Measurements from ENCODE around the gene NAP1L4.

Gene NAP1L4

DNA sequence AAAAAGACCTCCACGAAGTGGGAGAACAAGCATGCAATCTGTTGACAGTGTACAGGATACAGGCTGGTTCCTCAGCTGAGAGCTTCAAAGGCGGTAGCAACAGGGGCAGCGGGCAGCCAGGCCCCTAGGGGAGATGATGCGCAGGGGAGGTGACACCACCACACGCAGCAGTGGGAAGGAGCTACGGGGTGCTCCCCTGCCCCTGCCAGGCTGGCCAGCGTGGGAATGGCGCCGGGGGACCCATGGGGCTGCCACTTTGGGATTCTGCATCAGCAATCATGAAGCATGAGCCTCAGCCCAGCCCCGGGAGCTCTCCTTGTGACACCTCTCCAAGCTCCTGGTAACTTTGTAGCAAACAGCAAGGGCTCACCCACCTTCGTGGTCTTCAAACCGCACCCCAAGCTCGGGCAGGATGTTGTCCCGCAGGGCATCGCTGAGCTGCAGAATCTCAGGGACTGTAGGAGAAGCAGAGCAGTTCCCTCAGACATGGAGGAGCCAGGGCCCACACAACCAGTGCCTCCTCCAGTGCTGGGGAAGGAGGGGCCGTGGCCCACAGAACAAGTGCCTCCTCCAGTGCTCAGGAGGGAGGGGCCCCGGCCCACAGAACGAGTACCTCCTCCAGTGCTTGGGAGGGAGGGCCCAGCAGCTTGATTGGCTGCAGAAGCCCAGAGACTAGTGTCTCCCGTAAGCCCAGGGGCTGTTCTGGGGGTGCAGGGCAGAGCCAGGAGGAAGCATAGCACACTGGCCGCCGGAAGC lies 14.6 kb upstream of the NAP1L4 start:
- TF ChIP-seq, protein P1, sequence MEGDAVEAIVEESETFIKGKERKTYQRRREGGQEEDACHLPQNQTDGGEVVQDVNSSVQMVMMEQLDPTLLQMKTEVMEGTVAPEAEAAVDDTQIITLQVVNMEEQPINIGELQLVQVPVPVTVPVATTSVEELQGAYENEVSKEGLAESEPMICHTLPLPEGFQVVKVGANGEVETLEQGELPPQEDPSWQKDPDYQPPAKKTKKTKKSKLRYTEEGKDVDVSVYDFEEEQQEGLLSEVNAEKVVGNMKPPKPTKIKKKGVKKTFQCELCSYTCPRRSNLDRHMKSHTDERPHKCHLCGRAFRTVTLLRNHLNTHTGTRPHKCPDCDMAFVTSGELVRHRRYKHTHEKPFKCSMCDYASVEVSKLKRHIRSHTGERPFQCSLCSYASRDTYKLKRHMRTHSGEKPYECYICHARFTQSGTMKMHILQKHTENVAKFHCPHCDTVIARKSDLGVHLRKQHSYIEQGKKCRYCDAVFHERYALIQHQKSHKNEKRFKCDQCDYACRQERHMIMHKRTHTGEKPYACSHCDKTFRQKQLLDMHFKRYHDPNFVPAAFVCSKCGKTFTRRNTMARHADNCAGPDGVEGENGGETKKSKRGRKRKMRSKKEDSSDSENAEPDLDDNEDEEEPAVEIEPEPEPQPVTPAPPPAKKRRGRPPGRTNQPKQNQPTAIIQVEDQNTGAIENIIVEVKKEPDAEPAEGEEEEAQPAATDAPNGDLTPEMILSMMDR (IDR thresholded peaks at IDR 0.05; ENCODE audit: low read depth, low read length) = no peak
- no peak overlapping the region for H3K4me3 ChIP-seq (ENCODE audit: low read depth, low read length)
- in situ Hi-C loops (cut with HindIII; ENCODE audit: low sequenced_read_pairs) = no loop called here
- DNase-seq (ENCODE audit: low read depth, low spot score) = no peak

DNA sequence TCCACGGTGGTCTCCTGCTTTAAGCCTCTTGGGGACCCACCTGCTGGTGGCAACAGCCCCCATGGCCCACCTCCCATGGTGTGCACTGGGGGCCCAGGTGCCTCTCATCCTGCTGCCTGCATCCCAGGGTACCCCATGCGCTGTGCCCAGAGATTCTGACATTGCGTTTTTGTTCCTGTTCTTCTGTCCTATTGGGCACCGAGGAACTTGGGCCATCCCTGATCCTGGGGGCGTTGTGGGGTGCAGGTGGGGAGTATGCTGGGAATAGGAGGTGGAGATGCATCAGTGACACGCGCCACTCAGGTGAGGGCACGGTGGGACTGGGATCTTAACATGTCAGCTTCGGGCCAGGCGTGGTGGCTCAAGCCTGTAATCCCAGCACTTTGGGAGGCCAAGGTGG lies 12.4 kb upstream of the NAP1L4 start:
- in situ Hi-C loops (cut with HindIII; ENCODE audit: low sequenced_read_pairs) = no loop called here

DNA sequence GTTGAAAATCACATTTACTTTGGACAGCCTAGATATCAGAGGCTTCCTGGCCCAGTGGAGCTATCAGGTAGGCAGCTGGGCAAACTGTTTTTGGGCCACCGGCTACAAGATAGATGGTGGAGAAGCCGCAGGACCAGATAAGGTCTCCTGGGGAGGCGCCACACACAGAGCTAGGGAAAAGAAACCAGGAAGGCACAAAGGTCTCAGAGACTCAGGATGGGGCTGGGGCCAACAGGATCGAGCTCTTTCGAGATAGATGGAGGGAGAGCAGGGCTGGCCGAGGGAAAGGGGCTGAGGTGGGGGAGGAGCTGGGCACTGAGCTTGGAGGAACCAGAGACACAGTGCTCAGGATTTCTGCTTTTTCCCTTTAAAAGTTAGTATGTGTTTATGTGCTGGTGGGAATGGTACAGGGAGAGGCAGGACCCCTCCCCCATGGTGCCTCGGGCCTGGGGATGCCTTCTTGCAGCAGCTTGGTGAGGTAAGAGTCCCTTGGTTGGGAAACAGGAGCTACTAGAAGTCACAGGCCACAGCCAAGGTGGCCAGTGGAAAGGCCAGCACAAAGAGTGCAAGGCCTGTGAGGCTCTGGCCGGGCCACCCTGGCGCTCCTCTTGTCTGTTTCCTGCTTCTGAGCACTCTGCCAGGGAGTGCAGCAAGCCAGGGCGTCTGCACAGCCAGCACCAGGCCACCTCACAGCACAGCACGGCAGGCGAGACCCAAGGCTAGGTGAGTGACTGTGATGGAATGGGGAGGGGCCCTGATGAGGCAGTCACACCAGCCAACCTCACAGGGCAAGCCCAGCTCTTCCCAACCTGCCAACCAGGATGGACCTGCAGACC lies 11.5 kb upstream of the NAP1L4 start:
- no peak for DNase-seq (ENCODE audit: low read depth, low spot score)
- in situ Hi-C loops (cut with HindIII; ENCODE audit: low sequenced_read_pairs) = no loop called here
- H3K4me3 ChIP-seq (ENCODE audit: low read depth, low read length) = no peak overlapping the region
- TF ChIP-seq, protein P1 (IDR thresholded peaks at IDR 0.05; ENCODE audit: low read depth, low read length) = no peak

More for the DNA sequence above, 12.4 kb upstream of the NAP1L4 start:
- no peak for DNase-seq (ENCODE audit: low read depth, low spot score)
- TF ChIP-seq, protein P1 (IDR thresholded peaks at IDR 0.05; ENCODE audit: low read depth, low read length) = no peak
- no peak overlapping the region for H3K4me3 ChIP-seq (ENCODE audit: low read depth, low read length)

DNA sequence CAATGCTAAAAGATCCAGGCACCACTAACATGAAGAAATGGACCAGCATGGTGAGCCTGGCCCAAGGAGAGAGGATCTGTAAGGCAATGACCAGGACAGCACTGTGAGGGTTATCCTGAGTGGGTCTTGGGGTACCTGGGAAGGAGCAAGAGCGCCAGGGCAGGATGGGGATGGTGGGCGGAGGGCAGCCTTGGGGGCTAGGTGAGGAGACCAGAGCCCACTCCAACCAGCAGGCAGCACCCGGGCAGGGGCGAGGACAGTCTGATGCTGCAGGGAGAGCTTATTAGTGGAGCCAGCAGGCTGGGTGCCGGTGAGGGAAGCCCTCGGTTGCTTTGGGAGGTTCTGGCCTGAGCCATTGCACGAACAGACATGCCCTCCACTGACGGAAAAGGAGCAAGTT lies 10.7 kb upstream of the NAP1L4 start:
- TF ChIP-seq, protein P1 (IDR thresholded peaks at IDR 0.05; ENCODE audit: low read depth, low read length) = no peak

DNA sequence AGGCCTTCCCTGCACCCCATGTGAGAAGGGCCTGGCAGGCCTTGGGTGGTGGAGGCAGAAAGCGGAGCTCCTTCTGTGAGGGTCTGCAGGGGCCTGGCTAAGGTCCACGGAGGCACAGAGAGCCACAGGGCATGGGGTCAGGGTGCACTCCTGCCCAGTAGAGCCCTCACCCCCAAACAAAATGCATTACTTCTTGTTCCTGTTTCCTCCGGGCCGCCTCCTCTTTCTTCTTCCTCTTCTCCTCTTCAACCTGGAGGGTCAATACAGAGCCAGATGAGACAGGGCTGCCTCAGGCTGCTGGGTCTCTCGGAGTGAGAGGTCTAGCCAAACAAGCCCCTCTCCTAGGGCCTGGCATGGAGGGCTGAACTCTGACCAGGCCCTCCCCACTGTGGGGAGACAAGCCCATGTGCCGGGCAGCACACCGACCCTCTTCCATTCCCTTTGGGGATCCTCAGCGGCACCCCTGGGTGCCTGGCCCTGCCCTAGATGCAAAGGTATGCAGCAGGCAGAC lies 10.3 kb upstream of the NAP1L4 start:
- no peak overlapping the region for H3K4me3 ChIP-seq (ENCODE audit: low read depth, low read length)
- TF ChIP-seq, protein P1 (IDR thresholded peaks at IDR 0.05; ENCODE audit: low read depth, low read length) = no peak
- in situ Hi-C loops (cut with HindIII; ENCODE audit: low sequenced_read_pairs) = no loop called here
- DNase-seq (ENCODE audit: low read depth, low spot score) = no peak

More for the DNA sequence above, 10.7 kb upstream of the NAP1L4 start:
- in situ Hi-C loops (cut with HindIII; ENCODE audit: low sequenced_read_pairs) = no loop called here
- no peak for DNase-seq (ENCODE audit: low read depth, low spot score)
- H3K4me3 ChIP-seq (ENCODE audit: low read depth, low read length) = no peak overlapping the region

DNA sequence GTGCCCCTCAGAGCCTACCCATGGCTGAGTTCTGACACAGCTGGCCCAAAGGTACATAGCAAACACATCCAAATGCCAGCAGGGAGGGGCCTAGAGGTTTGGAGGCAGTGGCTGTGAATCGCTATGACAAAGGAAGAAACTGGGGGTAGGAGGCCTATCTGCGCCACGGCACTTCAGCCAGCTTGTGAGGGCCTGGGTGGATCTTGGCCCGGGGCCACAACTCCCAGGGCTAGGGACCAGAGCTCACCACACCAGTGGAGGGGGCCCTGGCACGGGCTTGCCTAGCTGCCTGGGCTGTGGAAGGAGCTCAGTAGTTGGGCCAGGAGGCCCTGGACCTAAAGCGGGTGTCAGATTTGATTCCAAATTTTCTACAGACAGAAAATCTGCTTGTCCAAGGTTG lies 9.4 kb upstream of the NAP1L4 start:
- no peak overlapping the region for H3K4me3 ChIP-seq (ENCODE audit: low read depth, low read length)
- in situ Hi-C loops (cut with HindIII; ENCODE audit: low sequenced_read_pairs) = no loop called here
- no peak for DNase-seq (ENCODE audit: low read depth, low spot score)
- TF ChIP-seq, protein P1 (IDR thresholded peaks at IDR 0.05; ENCODE audit: low read depth, low read length) = no peak
